GM20000 (cell line): ENCODE results near the gene ARFGAP1.

Experiments
- DNase-seq: peaks from one replicate; pipeline ENCODE4 v3.0.0; 2012; ENCODE audit warnings: low spot score
- CTCF ChIP-seq: IDR thresholded peaks from 2 replicates; pipeline ENCODE4 v1.5.1; 2012; ENCODE audit warnings: mild to moderate bottlenecking, control low read depth; ENCODE audit errors: extremely low read depth, missing control alignments

The ARFGAP1 gene

GRCh38 chr20:63285636-63286615 lies 13.3 kb downstream of the ARFGAP1 start:
- DNase-seq: no peak
- no peak for TF ChIP-seq CTCF

GRCh38 chr20:63286781-63287696 lies 14.4 kb downstream of the ARFGAP1 start:
- DNase-seq: no peak
- no peak for TF ChIP-seq CTCF

GRCh38 chr20:63287697-63288580 lies 15.3 kb downstream of the ARFGAP1 start:
- no peak for TF ChIP-seq CTCF
- DNase-seq: no peak

GRCh38 chr20:63288581-63289251 lies 16.1 kb downstream of the ARFGAP1 start:
- DNase-seq: no peak
- TF ChIP-seq CTCF: no peak

GRCh38 chr20:63289311-63290135 lies 16.9 kb downstream of the ARFGAP1 start:
- TF ChIP-seq CTCF: no peak
- no peak for DNase-seq
